Stimulated activated CD4-positive, alpha-beta T cell treated with anti-CD3 and anti-CD28 coated beads, Interleukin-4, amount 100 ng/mL, for 4 hours (primary cell): ENCODE measurements around the gene GDNF.

Experiments used
- DNase-seq, 2 experiments: peaks; one replicate each; pipeline ENCODE4 v3.0.0-alpha.2; 2020

The GDNF gene

DNA sequence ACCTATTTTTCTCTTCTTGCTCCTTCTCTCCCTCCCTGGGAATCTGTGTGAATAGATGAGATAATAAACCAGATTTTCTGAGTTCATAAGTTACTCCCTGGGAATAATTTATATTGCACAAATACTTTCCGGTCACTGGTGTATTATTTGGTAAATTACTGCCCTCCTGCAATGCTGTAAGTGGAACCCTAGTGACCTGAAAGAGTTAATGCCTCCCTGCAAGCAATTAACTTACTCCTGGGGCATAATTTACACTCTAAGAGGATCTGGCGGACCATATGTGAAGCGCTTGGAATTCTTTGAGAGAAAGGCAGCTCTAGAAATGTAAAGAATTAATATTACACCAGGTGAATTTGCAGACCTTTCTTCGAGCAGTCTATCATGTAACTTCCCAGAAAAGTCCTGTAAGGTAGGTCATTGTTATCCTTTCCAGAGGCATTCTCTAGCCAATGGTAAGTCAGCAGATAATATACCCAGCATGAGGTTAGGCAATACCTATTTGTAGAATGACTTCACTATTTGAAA lies 7.0 kb upstream of the GDNF start:
- DNase-seq = no peak

DNA sequence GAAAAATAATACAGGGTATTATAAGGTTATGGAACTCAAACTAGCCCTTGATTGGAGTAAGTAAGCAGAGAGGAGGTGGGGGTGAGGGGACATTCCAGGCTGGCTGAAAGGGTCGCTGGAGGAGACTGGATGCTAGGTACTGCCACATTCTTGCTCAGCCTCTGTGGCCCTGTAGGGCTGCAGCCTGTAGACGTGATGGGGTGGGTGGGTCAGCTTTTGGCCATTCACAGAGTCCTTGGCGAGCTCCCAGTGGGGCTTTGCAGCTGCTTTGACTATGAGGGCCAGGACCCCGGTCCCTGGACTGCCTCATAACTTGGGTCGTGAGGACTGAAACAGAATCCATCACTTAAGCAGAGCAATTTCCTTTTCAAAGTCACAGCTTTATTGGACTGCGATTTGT lies 4.2 kb upstream of the GDNF start:
- no peak for DNase-seq

DNA sequence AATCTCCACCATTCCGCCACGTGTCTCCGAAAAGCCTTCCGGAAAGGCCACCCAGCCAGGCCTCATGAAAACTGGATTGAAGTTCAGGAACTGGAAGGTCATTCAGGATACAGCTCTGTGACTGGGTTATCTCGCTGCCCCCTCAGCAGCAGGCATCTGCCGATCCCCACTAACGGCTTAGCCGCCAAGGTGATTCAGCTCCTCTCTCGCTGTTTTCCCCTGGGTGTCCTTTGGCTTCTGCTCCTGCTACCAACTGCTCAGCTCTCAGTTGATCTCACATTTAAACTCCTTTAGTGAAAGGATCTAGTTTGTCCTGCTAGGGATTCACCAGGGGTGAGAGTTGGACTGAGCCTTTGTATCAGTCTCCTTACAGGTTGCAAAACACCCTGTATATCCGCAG lies 2.2 kb upstream of the GDNF start:
- DNase-seq = no peak

DNA sequence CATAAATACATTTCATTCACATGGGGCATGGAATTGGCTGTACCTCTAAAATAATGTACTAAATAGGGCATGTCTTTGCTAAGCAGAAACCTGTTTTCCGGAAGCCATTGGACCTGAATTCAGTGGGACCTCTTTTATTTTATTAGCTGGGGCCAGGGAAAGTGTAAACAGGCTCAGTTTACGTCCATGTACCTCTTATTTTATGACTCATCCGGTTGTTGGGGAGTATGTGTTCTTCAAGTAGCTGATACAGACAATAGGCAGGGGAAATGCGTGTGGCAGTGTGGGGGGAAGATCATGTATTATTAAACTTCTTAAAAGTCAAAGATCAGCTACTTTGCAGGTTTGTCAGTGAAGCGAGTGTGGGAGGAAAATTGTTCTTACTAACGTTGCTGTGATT lies 1.4 kb upstream of the GDNF start:
- DNase-seq = no peak

DNA sequence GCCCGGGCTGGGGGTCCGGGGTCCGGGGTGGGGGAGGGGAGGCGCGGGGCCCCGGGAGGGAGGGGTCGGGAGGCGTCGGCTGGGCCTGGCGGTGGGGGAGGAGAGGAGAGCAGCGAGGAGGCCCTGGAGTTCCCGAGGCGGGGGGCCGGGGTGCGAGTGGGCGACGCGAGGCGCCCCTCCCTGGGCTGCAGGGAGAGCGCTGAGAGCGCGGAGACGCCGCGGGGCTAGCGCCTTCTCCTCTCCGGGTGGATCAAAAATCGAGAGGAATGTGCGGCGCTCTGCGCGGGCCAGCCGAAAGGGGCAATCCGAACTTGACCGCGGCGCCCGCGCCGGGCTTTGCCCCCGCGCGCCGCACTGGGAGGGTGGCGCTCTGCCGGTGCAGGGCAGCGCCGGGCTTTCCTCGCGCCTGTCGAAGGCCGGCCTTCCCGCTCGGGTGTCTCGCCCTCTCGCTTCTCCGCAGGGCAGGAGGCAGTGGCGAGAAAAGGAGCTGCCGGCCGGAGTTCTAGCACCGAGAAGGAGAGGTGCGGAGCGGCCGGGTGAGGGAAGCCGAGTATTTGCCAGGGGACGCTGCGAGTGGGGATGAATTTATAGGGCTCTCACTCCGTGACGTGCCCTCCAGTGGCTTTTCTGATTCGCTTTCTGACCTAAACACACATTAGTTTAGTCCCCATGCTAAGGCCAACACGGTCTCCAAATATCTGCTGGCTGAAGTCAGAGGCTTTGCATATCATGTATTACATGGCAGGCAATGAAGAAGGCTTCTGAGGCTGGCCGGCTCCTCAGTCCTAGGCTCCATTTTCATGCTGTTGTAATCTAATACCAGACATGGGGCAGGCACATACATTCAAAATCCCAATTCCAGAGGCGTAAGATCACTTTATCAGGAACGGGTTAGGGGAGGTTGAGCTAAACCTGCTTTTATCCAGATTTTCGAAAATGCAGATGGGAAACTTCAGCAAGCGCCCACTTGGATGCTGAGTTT lies 503 bp upstream of the GDNF start:
- no peak for DNase-seq

DNA sequence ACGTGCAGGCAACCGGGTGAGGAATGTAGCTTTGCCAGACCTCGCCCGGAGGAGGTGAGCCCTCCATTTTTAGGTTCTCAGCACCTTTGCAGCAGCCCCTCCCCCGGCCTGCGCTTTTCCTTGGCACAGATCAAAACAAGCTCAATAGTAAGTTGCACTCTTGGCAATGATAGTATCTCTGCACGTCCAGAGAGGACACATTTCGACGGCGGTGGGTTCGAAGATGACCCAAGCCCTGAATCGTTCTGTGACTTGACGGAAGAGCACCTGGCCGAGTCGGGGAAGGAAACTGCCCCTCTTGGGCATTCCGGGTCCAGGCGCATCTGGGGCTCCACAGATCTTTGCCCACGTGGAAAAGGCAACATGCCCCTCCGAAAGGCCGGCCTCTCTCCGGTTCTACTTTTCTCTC lies 904 bp downstream of the GDNF start:
- DNase-seq = no peak

DNA sequence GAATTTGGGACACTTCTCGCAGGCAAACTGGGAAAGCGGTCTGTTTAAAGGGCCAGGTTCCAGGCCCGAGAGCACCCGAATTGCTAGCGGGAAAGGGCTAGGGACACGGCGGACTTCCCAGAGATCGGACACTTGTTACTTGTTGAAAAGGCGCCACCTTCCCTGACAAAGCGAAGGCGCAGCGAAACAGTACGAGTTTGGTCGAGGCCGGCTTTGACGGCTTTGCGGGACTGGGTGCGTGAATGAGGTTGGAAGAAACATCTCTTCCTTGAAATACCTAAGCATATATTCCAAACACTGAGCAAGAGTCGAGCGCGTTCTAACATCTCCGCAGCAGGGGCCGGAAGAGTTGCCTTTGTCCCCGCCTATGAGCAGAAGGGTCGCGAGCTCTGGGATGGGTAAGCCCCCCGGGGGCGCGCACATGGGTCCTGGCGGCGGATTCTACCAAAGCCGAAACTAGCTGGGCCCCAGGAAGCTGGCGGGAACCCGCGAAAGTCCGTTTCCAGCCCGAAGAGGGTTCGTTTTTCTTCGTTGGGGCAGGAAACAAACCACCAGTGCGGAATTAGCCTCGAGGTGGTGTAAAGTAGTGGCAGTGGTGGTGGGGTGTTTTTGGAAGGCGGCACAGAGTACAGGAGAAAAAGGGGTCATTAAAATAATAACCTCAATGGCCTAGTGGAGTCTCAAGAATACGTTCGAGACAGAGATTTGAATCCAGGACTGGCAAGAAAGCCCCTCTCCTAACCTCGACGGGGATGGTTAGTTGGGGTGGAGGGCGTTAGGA lies 1.5 kb downstream of the GDNF start:
- DNase-seq = no peak

DNA sequence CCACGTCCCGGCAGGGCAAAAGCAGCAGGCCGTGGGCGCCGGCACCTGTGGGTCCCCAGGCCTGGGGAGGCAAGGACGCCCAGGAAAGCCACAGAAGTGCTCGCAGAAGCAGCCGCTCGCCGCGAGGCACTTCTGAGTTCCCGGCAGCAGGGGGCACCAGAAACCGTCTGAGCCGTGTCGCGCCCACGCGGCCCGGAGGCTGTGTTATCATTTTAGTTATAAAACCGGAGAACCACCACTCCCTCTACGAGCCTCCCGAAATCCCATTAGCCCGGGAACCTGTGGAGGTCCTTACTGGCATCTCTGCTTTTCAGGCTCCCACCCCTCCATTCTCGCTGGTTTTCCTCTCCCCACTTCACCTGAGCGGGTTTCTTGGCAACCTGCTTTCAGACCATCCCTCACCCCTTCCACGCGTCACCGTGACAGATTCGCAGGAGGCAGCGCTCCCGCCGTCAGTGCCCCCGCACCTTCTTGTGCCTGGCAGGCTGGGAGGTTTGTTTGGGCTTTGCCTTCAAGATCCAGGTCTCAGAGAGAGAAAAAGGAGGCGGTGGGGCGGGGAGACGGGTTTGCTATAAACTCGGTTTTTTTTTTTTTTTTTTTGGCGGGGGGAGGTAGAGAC lies 2.3 kb downstream of the GDNF start:
- DNase-seq = peak; percentile 24 to 64

DNA sequence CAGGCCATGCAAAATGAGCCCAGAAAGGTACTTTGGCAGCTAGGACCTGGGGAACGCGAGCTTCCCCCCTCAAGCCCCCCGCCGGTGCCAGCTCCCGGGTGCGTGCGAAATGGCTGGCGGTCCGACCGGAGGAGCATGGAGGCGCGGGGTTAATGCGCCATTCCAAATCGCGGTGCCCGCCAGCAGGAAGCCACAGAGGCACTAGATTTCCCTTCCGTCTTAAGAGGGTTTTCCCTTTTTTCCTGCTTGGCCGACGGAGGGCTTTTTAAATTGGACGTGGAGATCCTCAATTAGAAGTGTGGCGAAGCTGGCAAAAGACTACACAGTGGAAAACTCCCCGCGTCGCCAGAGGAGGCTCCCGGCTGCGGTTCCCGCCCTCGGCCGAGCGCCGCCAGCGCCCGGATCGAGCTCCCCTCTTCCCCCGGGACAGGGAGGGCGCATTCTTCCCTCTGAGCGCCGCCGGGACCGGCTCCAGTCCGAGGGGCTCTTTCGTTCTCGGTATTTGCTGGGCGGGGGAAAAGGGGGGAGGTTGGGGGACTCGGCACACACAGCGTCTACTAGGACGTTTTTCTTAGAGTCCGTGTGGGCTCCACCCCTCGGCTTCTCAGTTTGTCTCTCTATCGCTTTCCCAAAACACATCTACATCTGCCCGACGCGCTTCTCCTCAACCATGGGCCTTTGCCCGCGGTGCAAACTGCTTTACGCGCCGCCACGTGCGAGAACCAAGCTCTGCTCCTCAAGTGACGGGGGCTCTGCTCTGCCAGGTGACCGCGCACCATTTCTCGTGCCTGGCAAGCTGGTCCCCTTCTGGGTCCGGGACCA lies 3.0 kb downstream of the GDNF start:
- no peak for DNase-seq

DNA sequence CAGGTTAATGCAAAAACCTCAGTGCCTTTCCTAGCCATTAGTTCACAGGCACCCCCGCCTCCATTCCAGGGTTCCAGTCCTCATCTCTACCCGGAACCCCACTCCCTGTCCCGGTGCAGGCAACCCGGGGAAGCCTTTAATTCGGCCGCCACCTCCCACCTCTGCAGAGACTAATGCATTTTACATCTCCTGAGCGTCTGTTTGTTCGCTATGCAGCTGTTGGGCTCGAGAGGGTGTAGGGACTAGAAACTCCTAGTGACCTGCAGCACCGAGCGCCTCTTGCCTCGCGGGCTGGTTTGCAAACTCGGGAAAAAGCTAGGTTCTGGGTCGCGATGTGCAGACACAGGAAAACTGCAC lies 3.6 kb downstream of the GDNF start:
- no peak for DNase-seq

DNA sequence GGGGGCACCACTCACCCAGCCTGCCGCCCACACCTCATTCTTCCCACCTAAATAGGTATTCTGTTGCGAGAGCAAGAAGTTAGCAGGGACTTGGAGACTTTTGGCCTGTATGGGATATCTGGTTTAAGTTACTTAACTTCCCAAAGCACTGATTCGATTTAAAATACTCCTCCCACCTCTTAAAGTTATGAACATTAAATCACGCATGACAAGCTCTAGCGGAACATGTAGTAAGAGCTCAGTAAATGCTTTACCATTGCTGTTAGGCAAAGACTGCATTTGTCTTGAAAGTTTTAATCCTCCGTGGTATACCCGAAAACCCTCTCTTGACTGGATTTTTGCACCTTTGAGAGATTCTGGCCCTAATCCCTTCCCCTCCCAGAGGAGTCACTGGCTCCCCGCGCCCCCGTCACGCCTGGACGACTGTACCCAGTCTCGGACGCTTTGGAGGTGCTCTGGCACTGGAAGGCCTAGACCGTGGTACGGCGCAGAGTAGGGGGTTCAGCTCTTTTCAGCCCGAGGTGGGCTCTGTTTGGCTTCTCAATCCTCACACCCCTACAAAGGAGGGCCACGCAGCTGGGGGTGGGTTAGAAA lies 4.4 kb downstream of the GDNF start:
- DNase-seq = no peak

DNA sequence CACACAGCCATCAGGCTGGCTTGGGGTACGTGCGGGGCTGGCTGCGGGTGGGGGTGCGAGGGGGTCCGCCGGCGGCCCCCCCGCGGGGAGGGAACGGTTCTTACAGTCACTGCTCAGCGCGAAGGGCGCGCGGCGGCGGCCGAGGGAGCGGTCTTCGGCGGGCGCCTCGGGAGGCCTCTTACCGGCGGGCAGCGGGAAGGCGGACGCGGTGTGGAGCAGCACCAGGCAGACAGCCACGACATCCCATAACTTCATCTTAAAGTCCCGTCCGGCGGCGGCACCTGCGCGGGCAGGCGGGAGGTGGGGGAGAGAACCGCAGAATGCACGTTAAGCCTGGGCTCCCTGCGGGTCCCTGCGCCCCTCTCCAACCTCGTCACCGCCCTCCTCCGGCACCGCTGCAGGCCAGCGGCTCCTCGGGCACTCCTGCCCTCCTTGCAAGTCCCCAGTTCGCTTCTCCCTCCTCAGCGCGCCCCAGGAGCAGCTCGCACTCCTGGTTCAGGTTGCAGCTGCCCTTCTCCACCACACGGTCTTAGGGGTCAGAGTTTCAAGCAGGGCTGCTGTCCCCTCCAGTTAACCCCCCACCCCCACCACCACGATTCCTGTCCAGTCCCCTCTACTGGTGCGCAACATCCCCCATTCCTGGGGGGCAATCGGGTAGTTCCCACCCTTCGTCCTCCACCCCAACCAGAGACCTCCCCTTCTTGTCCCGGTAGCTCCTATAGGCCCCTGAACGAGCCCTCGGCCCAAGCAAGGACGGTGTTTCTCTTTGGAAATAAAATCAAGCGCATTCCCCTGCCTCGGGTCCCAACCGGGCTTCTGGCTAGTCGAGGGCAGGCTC lies 5.1 kb downstream of the GDNF start:
- no peak for DNase-seq

DNA sequence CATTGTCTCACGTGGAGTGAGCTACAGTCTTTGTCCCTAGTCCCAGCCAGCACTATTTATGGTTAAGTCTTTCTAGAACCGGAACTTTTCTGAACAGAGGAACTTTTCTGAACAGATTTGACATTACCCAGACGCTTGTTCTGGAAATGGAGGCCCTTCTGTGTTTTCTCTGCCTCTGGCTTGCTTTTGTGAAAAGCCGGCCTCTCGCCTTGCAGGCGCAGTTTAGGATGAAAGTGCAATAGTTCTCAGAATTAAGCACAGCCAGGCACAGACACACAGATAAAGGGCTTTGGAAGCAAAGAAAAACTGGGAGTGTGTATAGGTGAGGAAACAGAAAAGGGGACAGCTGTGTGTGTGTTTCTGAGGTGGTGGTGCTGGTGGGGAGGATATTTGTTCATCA lies 5.9 kb downstream of the GDNF start:
- DNase-seq = no peak

DNA sequence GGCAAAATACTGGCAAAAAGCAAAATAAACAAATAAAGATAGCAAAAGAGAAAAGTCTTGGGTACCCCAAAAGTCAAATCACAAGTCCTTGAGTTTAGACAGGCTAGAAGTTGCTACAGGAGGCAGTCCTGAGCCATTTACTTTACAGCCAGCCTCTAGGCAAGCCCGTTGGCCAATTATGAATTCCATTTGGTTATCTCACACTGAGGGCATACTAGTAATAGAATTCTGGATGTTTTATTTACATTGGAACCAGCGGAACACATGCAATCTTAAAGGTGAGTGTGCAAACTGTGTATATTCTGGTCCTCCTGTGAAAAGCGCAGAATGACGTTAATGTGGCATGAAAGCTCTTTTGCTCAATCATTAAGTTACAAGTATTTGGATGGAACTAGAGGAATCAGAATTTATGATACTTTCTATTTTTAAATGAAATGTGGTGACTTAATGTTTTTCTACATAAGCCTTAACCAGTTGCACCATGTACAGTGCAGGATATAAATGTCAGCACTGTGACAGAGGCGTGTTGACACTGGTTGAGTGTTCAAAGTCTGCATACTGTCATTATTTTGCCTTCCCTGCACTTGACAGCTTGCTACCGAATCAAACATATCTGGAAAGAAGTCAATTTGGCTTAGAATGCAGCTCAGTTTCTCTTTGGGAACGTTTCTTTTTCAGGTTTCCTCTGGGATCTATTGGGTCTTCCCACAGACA lies 7.9 kb downstream of the GDNF start:
- DNase-seq = no peak

DNA sequence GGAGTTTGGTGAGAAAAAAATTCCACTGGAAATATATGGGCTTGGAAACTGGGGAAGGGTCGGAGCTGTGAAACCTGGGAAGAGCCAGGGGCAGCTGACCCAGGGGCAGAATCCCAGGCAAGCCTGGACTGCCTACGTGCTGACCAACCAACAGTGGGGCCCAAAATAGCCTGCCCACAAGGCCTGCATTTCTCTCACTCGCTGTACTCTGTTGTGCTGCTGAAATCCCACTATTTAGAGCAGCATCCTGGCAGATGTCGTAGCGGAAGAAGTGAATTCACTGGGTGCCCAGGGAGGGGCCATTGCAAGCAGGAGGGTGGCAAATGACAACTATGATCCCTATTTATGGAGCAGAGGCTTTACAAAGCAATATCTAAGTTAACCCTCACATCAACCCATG lies 9.5 kb downstream of the GDNF start:
- no peak for DNase-seq

DNA sequence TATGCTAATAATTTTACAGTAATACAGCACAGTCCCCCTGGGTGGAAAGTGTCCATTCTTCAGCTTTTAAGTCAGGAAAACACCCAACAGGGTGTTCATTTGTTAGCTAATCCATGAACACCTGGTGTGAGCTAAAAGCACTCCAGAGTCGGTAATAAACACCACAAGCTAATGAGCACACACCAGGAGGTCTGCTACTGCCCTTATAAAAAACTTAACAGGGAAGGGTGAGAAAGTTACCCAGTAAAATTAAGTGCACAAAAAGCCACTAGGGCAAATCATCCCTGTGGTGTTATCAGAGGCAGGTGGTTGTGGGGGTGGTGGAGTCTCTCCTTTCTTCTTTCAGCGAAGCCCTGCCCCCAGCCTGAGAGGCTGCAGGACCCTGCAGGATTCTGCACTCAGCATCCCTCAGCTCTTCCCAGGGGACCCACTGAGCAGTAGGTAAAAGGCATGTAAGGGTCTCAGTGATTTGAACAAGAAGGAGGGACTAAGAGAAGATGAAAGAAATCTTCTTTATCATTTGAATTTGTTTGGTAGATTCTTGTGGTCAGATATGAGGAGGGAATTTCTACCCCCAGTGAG lies 14.4 kb downstream of the GDNF start:
- no peak for DNase-seq

DNA sequence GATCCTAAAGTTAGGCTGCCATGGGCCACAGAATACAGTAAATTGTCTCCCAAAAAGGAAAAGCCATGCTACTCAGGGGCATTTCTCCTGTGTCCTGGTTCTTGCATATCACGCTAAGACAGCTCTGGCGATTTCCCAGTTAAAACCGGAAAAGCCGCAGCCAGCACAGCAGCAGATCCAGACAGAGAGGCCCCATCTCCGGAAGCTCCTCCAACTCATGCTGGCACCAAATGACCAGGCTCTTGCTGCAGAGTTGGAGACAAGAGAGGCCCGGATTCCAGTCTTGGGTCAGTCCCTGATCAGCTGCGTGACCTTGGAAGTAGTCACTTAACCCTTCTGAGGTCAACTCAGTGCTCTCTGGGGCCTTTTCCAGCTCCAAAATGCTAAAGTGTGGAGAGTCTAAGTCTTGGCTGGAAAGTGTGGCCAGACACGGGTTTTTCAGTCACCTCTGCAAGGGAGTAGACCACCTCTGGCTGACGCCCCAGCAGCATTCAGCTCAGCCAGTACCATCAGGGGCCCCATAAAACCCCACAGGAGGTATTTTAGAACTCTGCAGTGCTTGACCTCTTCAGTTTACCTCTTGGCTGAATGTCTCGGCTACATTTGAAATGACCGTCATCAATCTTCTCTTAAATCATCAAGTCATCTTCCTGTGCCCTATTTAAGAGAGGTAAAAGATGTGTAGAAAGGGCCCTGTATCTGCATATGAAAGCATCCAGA lies 16.2 kb downstream of the GDNF start:
- DNase-seq = no peak

DNA sequence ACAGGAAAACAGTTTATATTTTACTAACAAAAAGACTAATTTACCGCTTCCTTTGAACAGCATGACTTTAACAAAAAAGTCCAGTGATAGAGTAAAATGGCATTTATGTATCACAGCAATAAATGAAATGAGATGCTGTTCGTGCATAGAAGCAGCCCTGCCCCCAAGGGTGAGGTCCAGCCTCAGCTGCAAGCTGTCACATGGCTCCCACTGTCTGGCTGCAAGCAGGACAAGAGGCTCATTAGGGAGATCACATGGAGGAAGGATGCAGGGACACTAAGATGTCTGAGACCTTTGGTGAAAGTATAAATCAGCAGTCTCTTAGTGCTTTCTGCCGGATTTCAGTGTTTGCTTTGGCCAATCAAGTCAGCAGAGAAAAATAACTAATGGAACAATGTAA lies 23.0 kb downstream of the GDNF start:
- DNase-seq = no peak

DNA sequence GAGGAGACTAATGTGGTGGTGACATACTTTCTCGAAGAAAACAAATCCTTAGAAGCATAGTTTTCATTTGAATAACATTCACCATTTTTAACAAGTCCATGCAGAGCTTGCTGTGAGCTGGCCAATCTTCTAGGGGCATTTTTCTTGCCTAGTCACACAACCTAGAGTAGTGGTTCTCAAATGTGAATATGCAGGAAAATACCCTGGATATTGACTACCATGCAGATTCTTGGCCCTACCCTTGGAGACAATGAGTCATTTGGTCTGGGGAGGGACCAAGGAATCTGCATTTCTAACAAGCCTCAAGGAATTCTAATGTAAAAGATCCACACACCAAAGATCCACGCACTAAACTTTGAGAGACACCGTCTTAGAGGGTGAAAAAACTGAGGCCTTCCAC lies 23.5 kb downstream of the GDNF start:
- no peak for DNase-seq
